ENCODE measurements around the gene AGBL5.
"Not testable (repeated sequence)": the region's sequence is repeated elsewhere in the genome, so short reads cannot be mapped to it uniquely, and the experiment has no call there.

AGBL5 gene

GRCh38 chr2:27051902-27052645 lies 606 bp downstream of the AGBL5 start:
- DNase-seq (ENCODE audit: low read depth in 2 of 3, low spot score in 1 of 3) = no peak

DNA sequence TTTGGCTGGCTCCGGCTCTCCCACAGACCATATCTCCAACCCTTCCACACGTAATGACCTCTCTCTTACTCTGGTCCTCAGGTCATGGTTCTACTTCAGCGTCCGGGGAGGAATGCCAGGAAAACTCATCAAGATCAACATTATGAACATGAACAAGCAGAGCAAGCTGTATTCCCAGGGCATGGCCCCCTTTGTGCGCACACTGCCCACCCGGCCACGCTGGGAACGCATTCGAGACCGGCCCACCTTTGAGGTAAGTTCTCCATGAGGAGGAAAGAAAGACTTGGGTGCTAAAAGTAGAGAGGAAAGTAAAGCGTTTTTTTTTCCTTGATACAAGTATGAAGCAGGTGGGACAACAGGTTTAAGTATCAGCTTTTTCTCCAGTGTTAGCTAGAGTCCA lies 1.9 kb downstream of the AGBL5 start:
- DNase-seq (ENCODE audit: low read depth in 2 of 3, low spot score in 1 of 3) = no peak

GRCh38 chr2:27053776-27054175 lies 2.3 kb downstream of the AGBL5 start:
- DNase-seq (ENCODE audit: low read depth in 2 of 3, low spot score in 1 of 3) = no peak

- DNase-seq (ENCODE audit: low read depth in 2 of 3, low spot score in 1 of 3) = no peak
Measured at GRCh38 chr2:27054721-27055120, 3.3 kb downstream of the AGBL5 start.

DNA sequence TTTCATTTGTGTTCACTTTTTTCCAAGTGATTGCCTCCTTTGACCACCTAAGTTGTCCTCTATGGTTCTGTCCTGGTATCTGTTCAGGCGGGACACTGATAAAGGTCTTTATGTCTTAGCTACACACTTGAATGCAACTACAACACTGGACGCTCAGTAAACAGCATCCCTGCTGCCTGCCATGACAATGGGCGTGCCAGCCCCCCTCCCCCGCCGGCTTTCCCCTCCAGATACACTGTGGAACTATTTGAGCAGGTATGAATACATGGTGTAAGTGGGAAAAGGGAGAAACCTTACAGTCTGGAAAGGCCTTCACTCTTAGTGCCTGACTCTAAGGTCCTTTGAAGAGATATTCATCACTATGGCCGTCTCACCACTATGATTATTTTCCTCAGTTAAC lies 5.7 kb downstream of the AGBL5 start:
- no peak for DNase-seq (ENCODE audit: low read depth in 2 of 3, low spot score in 1 of 3)

GRCh38 chr2:27058210-27058609 lies 6.7 kb downstream of the AGBL5 start:
- no peak for DNase-seq (ENCODE audit: low read depth in 2 of 3, low spot score in 1 of 3)

DNA sequence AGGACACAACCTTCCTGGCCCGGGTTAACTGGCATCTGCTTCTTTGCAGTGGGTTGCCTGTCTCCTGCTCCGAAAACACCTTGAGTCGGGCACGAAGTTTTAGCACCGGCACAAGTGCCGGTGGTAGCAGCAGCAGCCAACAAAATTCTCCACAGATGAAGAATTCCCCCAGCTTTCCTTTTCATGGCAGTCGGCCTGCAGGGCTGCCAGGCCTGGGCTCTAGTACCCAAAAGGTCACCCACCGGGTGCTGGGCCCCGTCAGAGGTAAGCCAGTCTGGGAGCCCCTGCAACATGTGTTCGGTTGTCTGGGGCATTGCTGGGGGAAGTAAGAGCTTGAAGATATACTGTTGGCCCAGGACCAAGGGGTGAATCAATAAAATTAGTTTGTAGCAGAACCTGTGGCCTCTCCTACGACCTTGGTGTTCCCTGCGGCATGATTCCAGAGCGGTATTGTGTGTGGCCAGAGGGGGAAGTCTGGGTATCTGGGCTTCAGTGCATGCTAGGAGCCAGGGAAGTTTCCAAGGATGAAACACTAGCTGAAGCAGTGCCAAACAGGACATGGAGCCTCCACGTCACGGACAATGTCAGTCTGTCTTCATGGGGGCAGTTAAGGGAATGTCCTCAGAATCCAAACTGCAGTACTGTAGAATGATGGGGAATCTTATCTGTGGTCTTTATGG lies 7.8 kb downstream of the AGBL5 start:
- no peak for DNase-seq (ENCODE audit: low read depth in 2 of 3, low spot score in 1 of 3)

- no peak for DNase-seq (ENCODE audit: low read depth in 2 of 3, low spot score in 1 of 3)
Measured at GRCh38 chr2:27060323-27060722, 8.9 kb downstream of the AGBL5 start.

DNA sequence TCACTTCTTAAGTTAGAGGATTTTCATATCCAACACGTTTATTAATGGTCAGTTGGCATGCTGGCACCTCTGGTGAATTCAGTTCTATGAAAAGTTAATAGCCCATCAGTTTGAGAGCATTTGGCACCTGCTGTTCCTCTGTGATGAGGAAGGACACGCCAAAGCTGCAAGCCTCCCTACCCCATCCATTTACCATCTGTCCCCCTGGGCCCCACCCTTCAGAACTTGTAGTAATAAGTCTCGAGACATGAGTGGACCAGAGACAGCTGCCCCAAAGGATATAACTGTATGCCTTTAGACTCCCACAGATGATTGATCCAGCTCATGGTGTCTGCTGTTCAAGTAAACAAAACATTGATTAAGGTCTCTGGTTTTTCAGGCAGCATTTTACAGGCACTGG lies 13.7 kb downstream of the AGBL5 start:
- no peak for DNase-seq (ENCODE audit: low read depth in 2 of 3, low spot score in 1 of 3)

GRCh38 chr2:27067385-27067784 lies 15.9 kb downstream of the AGBL5 start:
- no peak for DNase-seq (ENCODE audit: low read depth in 2 of 3, low spot score in 1 of 3)

DNA sequence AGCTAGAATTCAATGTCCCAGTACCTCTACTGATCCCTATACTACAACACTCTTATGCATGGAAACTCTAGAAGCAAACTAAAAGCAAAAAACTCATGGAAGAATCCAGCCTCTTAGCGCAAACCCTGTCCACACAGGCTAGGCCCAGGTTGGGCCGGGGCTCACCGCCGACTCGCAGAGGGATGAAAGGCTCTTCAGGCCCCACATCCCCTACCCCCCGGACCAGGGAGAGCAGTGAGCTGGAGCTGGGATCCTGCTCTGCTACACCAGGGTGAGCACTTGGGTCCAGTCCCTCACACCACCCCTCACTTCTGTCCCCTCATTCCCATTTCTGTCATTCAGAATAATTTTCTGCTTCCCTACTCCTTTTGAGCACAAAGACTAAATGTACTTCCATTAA lies 18.0 kb downstream of the AGBL5 start:
- no peak for DNase-seq (ENCODE audit: low read depth in 2 of 3, low spot score in 1 of 3)

DNA sequence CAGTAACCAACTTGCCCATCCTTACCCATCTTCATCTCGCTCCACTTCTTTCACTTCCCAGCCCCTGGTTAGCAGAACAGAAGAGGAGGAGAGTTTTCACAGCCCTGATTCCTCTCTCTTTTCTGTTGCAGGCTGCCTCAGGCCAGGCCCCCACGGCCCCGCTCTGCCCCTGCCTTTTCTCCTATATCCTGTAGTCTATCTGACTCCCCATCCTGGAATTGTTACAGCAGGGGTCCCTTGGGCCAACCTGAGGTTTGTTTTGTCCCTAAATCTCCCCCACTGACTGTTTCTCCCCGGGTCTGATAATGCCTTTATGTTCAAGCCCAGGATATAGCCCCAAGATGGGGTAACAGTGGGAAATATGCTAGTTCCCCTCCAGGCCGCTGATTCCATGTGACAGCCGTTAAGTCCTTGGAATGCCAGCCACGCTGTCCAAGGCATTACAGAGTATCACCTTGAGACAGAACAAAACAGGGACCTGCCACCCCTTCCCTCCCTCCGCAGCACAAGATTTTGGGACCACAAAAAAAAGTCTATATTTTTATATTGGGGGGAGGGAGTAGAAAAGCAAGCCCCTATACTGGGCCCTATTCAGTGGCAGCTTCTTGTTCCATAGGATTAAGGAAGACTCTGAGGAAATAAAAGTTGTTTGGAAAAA lies 18.6 kb downstream of the AGBL5 start:
- no peak for DNase-seq (ENCODE audit: low read depth in 2 of 3, low spot score in 1 of 3)

GRCh38 chr2:27070653-27071276 lies 19.3 kb downstream of the AGBL5 start:
- DNase-seq (ENCODE audit: low read depth in 2 of 3, low spot score in 1 of 3) = no peak

DNA sequence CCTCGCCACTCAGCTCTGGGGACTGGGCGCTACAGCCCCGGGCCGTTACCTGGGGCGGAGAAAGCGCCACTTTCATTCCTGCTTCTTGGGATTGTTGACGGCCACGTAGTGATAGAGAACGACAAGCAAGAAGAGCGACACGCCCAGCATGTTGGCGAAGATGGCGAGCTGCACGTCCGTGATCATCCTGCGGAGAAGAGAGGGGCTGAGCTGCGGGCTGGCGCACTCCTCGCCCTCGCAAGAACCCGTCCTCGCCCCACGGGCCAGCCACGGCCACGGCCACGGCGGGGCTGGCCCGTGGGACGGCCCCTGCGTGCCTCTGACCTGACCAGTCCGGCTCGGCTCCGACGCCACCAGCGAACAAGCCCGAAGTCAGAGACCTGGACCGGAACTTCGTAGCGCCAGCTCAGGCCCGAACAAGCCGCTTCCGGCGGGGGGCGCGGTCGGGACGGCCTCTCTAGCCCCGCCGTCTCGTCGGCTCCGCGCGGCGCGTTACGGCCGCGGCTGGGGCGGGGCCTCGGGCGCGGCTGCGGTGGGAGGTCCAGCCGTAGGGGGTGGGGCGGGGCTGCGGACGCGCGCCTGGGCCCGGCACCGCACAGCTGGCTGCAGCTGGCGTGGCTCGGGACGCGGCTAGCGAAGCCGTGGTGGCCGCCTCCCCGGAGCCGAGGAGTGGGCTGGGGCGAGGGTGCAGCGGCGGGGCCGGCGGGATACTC lies 20.0 kb downstream of the AGBL5 start, which contains the start of gene OST4:
Gene OST4 (minus strand): TSS at position 378 of the 713 bp plus-strand sequence.
- DNase-seq (ENCODE audit: low read depth in 2 of 3, low spot score in 1 of 3) = peak; percentile 78 to 85 (median 82)

DNA sequence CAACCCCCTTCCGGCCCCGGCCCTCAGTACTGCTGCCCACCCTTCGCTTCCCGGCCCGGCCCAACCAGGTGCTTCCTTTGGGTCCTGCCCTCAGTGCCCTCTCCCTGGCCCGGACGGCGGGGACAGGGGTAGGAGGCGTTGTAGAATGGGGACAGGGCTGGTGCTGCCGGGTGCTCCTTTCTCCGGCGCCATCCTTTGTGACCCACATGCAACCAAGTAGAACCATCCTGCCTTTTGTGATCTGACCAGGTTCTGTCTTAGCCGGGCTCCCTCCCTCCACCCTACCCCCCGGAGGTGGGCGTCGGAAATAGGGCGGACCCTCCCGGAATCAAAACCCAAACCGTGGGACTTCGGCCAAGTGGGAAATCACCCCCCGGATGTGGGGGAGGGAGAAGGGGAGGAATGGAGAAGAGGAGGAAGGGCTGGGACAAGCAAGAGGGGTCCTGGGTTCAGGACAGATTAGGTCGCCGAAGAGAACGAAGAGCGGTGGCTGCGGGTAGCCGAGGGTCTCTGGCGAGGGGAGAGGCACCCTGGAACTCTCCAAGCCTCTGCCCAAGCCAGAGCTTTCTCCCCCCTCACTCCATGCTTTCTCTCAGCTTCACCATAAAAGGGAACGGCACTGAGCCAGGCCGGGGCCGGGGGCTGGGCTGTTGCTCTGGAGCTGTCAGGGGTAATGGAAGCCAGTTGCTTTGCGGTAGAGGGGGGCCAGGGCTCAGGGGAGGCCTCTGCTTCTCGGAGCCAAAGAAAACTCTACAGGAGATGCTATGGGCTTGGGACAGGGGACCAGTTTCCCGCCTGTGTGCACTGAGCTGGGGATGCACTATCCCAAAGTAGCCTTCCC lies 20.7 kb downstream of the AGBL5 start:
- peak in 2 of 3 donors; percentile 41 to 49 for DNase-seq (ENCODE audit: low read depth in 2 of 3, low spot score in 1 of 3)

- no peak for DNase-seq (ENCODE audit: low read depth in 2 of 3, low spot score in 1 of 3)
Measured at GRCh38 chr2:27072920-27073319, 21.5 kb downstream of the AGBL5 start.

GRCh38 chr2:27073782-27074181 lies 22.3 kb downstream of the AGBL5 start:
- DNase-seq (ENCODE audit: low read depth in 2 of 3, low spot score in 1 of 3) = no peak

- peak in 1 of 3 donors; percentile 26 for DNase-seq (ENCODE audit: low read depth in 2 of 3, low spot score in 1 of 3)
Measured at GRCh38 chr2:27074738-27075565, 23.5 kb downstream of the AGBL5 start.

DNA sequence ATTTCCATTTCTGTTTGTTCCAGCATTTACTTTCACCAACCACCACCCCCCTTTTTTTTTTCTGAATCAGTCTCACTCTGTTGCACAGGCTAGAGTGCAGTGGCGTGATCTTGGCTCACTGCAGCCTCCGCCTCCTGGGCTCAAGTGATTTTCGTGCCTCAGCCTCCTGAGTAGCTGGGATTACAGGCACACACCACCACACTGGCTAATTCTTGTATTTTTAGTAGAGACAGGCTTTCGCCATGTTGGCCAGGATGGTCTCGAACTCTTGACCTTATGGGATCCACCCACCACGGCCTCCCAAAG lies 24.1 kb downstream of the AGBL5 start:
- DNase-seq (ENCODE audit: low read depth in 2 of 3, low spot score in 1 of 3) = not testable (repeated sequence)
